Smooth muscle cell (in vitro differentiated cells): Measurements from ENCODE around the gene GAMT. TPM values are rescaled to one million over a fixed set of nuclear protein-coding genes. Genes with fewer than 3 reads are reported as not detected.

Source experiments
- DNase-seq: peaks from one replicate; lab custom pipeline; 2025; ENCODE audit not compliant: unreplicated experiment; lab: John Stamatoyannopoulos, UW
- H2AFZ ChIP-seq: fragments of 200-600 bp; sonication (generic); 2 replicates; pipeline ENCODE4 v1.6.0; 2016; ENCODE audit warnings: antibody characterized with exemption, low read depth, mild to moderate bottlenecking
- H3F3A ChIP-seq: fragments of 200-600 bp; sonication (generic); 2 replicates; pipeline ENCODE4 v1.6.0; 2017; ENCODE audit warnings: antibody characterized with exemption, low read depth
- H3K27ac ChIP-seq: fragments of 200-600 bp; sonication (generic); 2 replicates; pipeline ENCODE4 v1.5.1; 2016; ENCODE audit warnings: low read depth, mild to moderate bottlenecking
- H3K27me3 ChIP-seq: fragments of 200-600 bp; sonication (generic); 2 replicates; pipeline ENCODE4 v1.6.1; 2016; ENCODE audit warnings: low read depth, mild to moderate bottlenecking
- H3K36me3 ChIP-seq: fragments of 200-600 bp; sonication (generic); 2 replicates; pipeline ENCODE4 v1.5.1; 2016; ENCODE audit warnings: low read depth
- H3K4me1 ChIP-seq: fragments of 200-600 bp; sonication (generic); 2 replicates; pipeline ENCODE4 v1.5.1; 2016; ENCODE audit warnings: low read depth
- H3K4me2 ChIP-seq: fragments of 200-600 bp; sonication (generic); 2 replicates; pipeline ENCODE4 v1.6.0; 2016; ENCODE audit warnings: mild to moderate bottlenecking
- H3K4me3 ChIP-seq: fragments of 200-600 bp; sonication (generic); 2 replicates; pipeline ENCODE4 v1.5.1; 2016; ENCODE audit warnings: mild to moderate bottlenecking
- H3K79me2 ChIP-seq: fragments of 200-600 bp; sonication (generic); 2 replicates; pipeline ENCODE4 v1.6.0; 2016; ENCODE audit warnings: low read depth, mild to moderate bottlenecking
- H3K9ac ChIP-seq: fragments of 200-600 bp; sonication (generic); 2 replicates; pipeline ENCODE4 v1.6.0; 2016; ENCODE audit warnings: low read depth
- H3K9me3 ChIP-seq: fragments of 200-600 bp; sonication (generic); replicated peaks from 2 replicates; pipeline ENCODE4 v1.5.1; 2016; ENCODE audit warnings: low read depth
- H4K20me1 ChIP-seq: fragments of 200-600 bp; sonication (generic); 2 replicates; pipeline ENCODE4 v1.6.0; 2016; ENCODE audit warnings: low read depth
- CTCF ChIP-seq: fragments of 200-600 bp; sonication (generic); IDR thresholded peaks from 2 replicates; pipeline ENCODE4 v1.5.1; 2017; ENCODE audit warnings: borderline replicate concordance, mild to moderate bottlenecking, antibody characterized with exemption; ENCODE audit not compliant: insufficient read depth, poor library complexity, severe bottlenecking
- WGBS: methylation state at CpG from one replicate; pipeline ENCODE4 v1.1.7; 2016; ENCODE audit warnings: low lambda C conversion rate; 5-methylcytosine and 5-hydroxymethylcytosine counted together
- polyA plus RNA-seq: library from polyadenylated mRNA; unstranded; fragments of >200 nt; fragmentation: Nextera tagmentation; extraction: Ambion mirVana; gene quantifications from 2 replicates; pipeline ENCODE4 v1.2.1, GENCODE V29; 2016
- total RNA-seq: library from RNA; depleted of rRNA; stranded (reverse); fragments of >200 nt; gene quantifications from 2 replicates; pipeline ENCODE4 v1.2.3, GENCODE V29; 2014

The GAMT gene
- total and polyA plus RNA-seq, 2 experiments from 2014 or later, result 22.3 to 35.2 TPM

GRCh38 chr19:1394252-1395193, 6.8 kb downstream of the GAMT start:
- H3K4me3 ChIP-seq, result no peak overlapping the region
- H3K4me1 ChIP-seq, result no peaks in the 10 kb centered on the region
- WGBS, result 89% methylated on average over 20 of the region's 43 CpGs

GRCh38 chr19:1393841-1394240, 7.5 kb downstream of the GAMT start:
- no peaks in the 10 kb centered on the region for H3K36me3 ChIP-seq

More at GRCh38 chr19:1394252-1395193, 6.8 kb downstream of the GAMT start:
- Histone ChIP-seq H4K20me1 (no peaks in the 10 kb centered on the region), H3K9ac (no peak overlapping the region), H3K27ac (no peak overlapping the region), H3K9me3 (no peaks in the 10 kb centered on the region), H3K4me2 (no peak overlapping the region), H2AFZ (no peak overlapping the region), H3F3A (no peaks in the 10 kb centered on the region), H3K36me3 (no peaks in the 10 kb centered on the region), H3K27me3 (no peaks in the 10 kb centered on the region), H3K79me2 (no peaks in the 10 kb centered on the region)
- DNase-seq, result no peak
- no peak for TF ChIP-seq CTCF

GRCh38 chr19:1392939-1393530, 8.3 kb downstream of the GAMT start:
- H3K4me1 ChIP-seq, result no peaks in the 10 kb centered on the region
- H3K9ac ChIP-seq, result no peak overlapping the region
- no peaks in the 10 kb centered on the region for H3F3A ChIP-seq
- WGBS, result 94% methylated on average over 28 of the region's 37 CpGs
- H4K20me1 ChIP-seq, result no peaks in the 10 kb centered on the region
- no peak overlapping the region for H3K4me3 ChIP-seq
- H3K36me3 ChIP-seq, result no peaks in the 10 kb centered on the region
- no peak for DNase-seq
- H3K79me2 ChIP-seq, result no peaks in the 10 kb centered on the region
- no peak overlapping the region for H3K4me2 ChIP-seq
- H2AFZ ChIP-seq, result no peak overlapping the region
- H3K27ac ChIP-seq, result no peak overlapping the region
- H3K9me3 ChIP-seq, result no peaks in the 10 kb centered on the region
- TF ChIP-seq CTCF, result no peak
- no peaks in the 10 kb centered on the region for H3K27me3 ChIP-seq

More at GRCh38 chr19:1393841-1394240, 7.5 kb downstream of the GAMT start:
- H3K27me3 ChIP-seq, result no peaks in the 10 kb centered on the region
- TF ChIP-seq CTCF, result no peak
- H3K27ac ChIP-seq, result no peak overlapping the region
- H3K79me2 ChIP-seq, result no peaks in the 10 kb centered on the region
- H3K4me3 ChIP-seq, result no peak overlapping the region
- H3F3A ChIP-seq, result no peaks in the 10 kb centered on the region
- no peak overlapping the region for H2AFZ ChIP-seq
- no peak for DNase-seq
- no peaks in the 10 kb centered on the region for H3K4me1 ChIP-seq
- H3K9me3 ChIP-seq, result no peaks in the 10 kb centered on the region
- H3K9ac ChIP-seq, result no peak overlapping the region
- no peaks in the 10 kb centered on the region for H4K20me1 ChIP-seq
- H3K4me2 ChIP-seq, result no peak overlapping the region
- WGBS, result over 99% methylated on average over 17 of the region's 17 CpGs
